OCI-LY1 (cell line): ENCODE data around the gene BCHE.

Source experiments
- CTCF ChIP-seq: fragments of 200-600 bp; sonication (generic), shearing (Covaris generic); IDR thresholded peaks from 2 replicates; pipeline ENCODE4 v1.5.1; 2017; ENCODE audit warnings: mild to moderate bottlenecking, antibody characterized with exemption, low read length, moderate library complexity, mixed read lengths
- EZH2 ChIP-seq: fragments of 200-600 bp; sonication (generic), shearing (Covaris generic); IDR thresholded peaks from 2 replicates; pipeline ENCODE4 v1.8.0; 2017; ENCODE audit warnings: borderline replicate concordance, mixed run types, mild to moderate bottlenecking, antibody characterized with exemption, low read length, moderate library complexity, mixed read lengths

DNA sequence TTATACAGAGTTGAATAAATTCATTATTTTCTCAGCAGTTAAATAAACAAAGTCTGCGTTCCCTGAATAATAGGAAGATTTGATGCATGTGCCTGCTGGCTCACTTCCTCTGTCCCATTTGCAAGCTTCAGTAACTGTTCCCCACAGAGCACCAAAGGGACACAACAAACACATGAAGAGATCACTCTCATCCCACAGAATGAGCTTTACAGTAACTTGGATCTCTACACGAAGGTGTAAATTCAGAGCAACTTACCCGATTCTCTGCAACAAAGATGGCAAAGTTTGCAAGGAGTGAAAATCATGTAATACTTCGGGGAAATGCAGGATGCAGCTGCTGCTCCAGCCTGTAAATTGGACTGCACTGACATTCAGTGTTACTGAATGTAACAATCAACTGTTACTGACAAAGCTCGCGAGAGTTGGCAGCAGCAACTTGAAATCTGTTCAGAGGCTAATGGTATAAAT, at the start of gene BCHE:
- TF ChIP-seq CTCF: no peak
- no peak for TF ChIP-seq EZH2
